HG03571 (cell line): Measurements from ENCODE around the gene COL20A1.
"Not testable (repeated sequence)": the region's sequence is repeated elsewhere in the genome, so short reads cannot be mapped to it uniquely, and the experiment has no call there.

Experiments
- ATAC-seq: cut with Tn5 transposase; IDR thresholded peaks from one replicate; pipeline ENCODE4 v1.9.1; 2021; ENCODE audit not compliant: unreplicated experiment

COL20A1 gene

GRCh38 chr20:63290136-63290676 is 2.8 kb upstream of the COL20A1 start:
- no peak for ATAC-seq

- ATAC-seq = no peak
Observed at GRCh38 chr20:63290677-63291472, 2.1 kb upstream of the COL20A1 start.

- ATAC-seq = no peak
Observed at GRCh38 chr20:63291811-63292210, 1.2 kb upstream of the COL20A1 start.

- ATAC-seq = no peak
Observed at GRCh38 chr20:63292292-63292701, 689 bp upstream of the COL20A1 start.

- no peak for ATAC-seq
Observed at GRCh38 chr20:63293456-63293855, 470 bp downstream of the COL20A1 start.

- no peak for ATAC-seq
Observed at GRCh38 chr20:63293871-63294535, 1.0 kb downstream of the COL20A1 start.

- no peak for ATAC-seq
Observed at GRCh38 chr20:63294536-63294900, 1.5 kb downstream of the COL20A1 start.

GRCh38 chr20:63295018-63295417 is 2.0 kb downstream of the COL20A1 start:
- no peak for ATAC-seq

- no peak for ATAC-seq
Observed at GRCh38 chr20:63295422-63295821, 2.4 kb downstream of the COL20A1 start.

GRCh38 chr20:63295846-63296245 is 2.9 kb downstream of the COL20A1 start:
- no peak for ATAC-seq

- no peak for ATAC-seq
Observed at GRCh38 chr20:63296531-63297299, 3.7 kb downstream of the COL20A1 start.

GRCh38 chr20:63297371-63297781 is 4.4 kb downstream of the COL20A1 start:
- no peak for ATAC-seq

- no peak for ATAC-seq
Observed at GRCh38 chr20:63297796-63298572, 5.0 kb downstream of the COL20A1 start.

- ATAC-seq = no peak
Observed at GRCh38 chr20:63298731-63299312, 5.8 kb downstream of the COL20A1 start.

GRCh38 chr20:63301671-63302070 is 8.7 kb downstream of the COL20A1 start:
- ATAC-seq = no peak

GRCh38 chr20:63303095-63303666 is 10.2 kb downstream of the COL20A1 start:
- ATAC-seq = no peak

GRCh38 chr20:63305393-63305792 is 12.4 kb downstream of the COL20A1 start:
- no peak for ATAC-seq

GRCh38 chr20:63305933-63306672 is 13.1 kb downstream of the COL20A1 start:
- not testable (repeated sequence) for ATAC-seq
